Testis (tissue), 3 donors: Measurements from ENCODE around the gene SRCAP. TPM values are rescaled to one million over a fixed set of nuclear protein-coding genes. Genes with fewer than 3 reads are reported as not detected.
A peak's percentile ranks its signal among the peaks of the same experiment; 100 is the strongest.

Experiments used
- DNase-seq: peaks from one replicate; pipeline ENCODE4 v3.0.0-alpha.2; 2019
- H3K27ac ChIP-seq, 2 donors: fragments of 200-600 bp; sonication (generic); one replicate each; pipeline ENCODE4 v1.5.1; 2019
- H3K27me3 ChIP-seq: fragments of 200-600 bp; sonication (generic); one replicate; pipeline ENCODE4 v1.5.1; 2019
- H3K36me3 ChIP-seq: fragments of 200-600 bp; sonication (generic); one replicate; pipeline ENCODE4 v1.5.1; 2017; ENCODE audit warnings: low read depth; ENCODE audit errors: missing control alignments
- H3K4me1 ChIP-seq: fragments of 200-600 bp; sonication (generic); one replicate; pipeline ENCODE4 v1.5.1; 2019
- H3K4me3 ChIP-seq, 2 donors: fragments of 200-600 bp; sonication (generic); one replicate each; pipeline ENCODE4 v1.5.1; 2017 to 2019
- H3K9me3 ChIP-seq: fragments of 200-600 bp; sonication (generic); one replicate; pipeline ENCODE4 v1.5.1; 2017
- CTCF ChIP-seq, 3 experiments: fragments of 450-650 bp in 2 of 3; fragments of 200-600 bp in 1 of 3; sonication (generic) in 1 of 3; IDR thresholded peaks; one replicate each; pipeline ENCODE4 v1.5.1; 2016 to 2019; ENCODE audit warnings: antibody characterized with exemption in 3 of 3, mild to moderate bottlenecking in 2 of 3, moderate library complexity in 1 of 3
- POLR2A ChIP-seq: fragments of 450-650 bp; IDR thresholded peaks from one replicate; pipeline ENCODE4 v1.6.1; 2017; ENCODE audit warnings: antibody characterized with exemption, mild to moderate bottlenecking, moderate library complexity
- WGBS, 2 donors: methylation state at CpG; one replicate each; pipeline ENCODE4 v1.1.5; 2018; 5-methylcytosine and 5-hydroxymethylcytosine counted together
- intact Hi-C: fragments of 100-400 bp; cut with DNase I; formaldehyde crosslinking; loops from one replicate; pipeline ENCODE4 v1.15.1; 2023; ENCODE audit warnings: low total_unique reads
- polyA plus RNA-seq: library from polyadenylated mRNA; stranded (reverse); fragments of 350-450 nt; fragmentation: Illumina TruSeq; extraction: RNeasy Lipid Tissue Mini Kit (QIAGEN cat#74804); gene quantifications from one replicate; pipeline ENCODE4 v1.2.3, GENCODE V29; 2014; ENCODE audit warnings: low read depth, low replicate concordance; ENCODE audit not compliant: insufficient read depth
- total RNA-seq, 2 donors: library from RNA; depleted of rRNA; stranded (reverse); fragments of >200 nt; gene quantifications; one replicate each; pipeline ENCODE4 v1.2.3, GENCODE V29; 2016

SRCAP gene
- total and polyA plus RNA-seq, 3 donors from 2014 or later, result 44.3 to 80.8 (median 74.3) TPM

DNA sequence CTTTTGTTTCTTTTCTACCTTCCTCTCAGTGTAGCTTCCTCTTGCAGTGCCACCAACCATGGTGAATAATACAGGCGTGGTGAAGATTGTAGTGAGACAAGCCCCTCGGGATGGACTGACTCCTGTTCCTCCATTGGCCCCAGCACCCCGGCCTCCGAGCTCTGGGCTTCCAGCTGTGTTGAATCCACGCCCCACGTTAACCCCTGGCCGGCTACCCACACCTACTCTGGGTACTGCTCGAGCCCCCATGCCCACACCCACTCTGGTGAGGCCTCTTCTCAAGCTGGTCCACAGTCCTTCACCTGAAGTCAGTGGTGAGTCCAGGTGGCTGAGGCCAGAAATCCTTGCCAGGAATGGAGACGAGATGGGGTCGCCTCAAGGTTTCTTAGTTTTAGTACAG is 23.9 kb downstream of the SRCAP start:
- Histone ChIP-seq H3K36me3 (no peaks in the 10 kb centered on the region), H3K27me3 (no peaks in the 10 kb centered on the region), H3K9me3 (no peaks in the 10 kb centered on the region), H3K27ac (no peak overlapping the region), H3K4me3 (no peak overlapping the region), H3K4me1 (peaks cover 2% of the 10 kb centered on the region)
- WGBS, 2 donors, result 86 to 89% methylated on average over 9 to 10 of the region's 10 CpGs
- intact Hi-C loops, result no loop called here
- DNase-seq, result no peak
- TF ChIP-seq CTCF (IDR thresholded peaks at IDR 0.05) (no peak), POLR2A (no peak)

- Histone ChIP-seq H3K27ac (no peak overlapping the region), H3K4me3 (no peak overlapping the region), H3K27me3 (no peaks in the 10 kb centered on the region), H3K36me3 (no peaks in the 10 kb centered on the region), H3K4me1 (peaks cover 2% of the 10 kb centered on the region), H3K9me3 (no peaks in the 10 kb centered on the region)
- TF ChIP-seq POLR2A (no peak), CTCF (IDR thresholded peaks at IDR 0.05) (no peak)
- no peak for DNase-seq
- 92 to 94% methylated on average over 12 of the region's 12 CpGs for WGBS, 2 donors
- intact Hi-C loops, result no loop called here
These were observed 24.9 kb downstream of the SRCAP start for GRCh38 chr16:30723725-30724355.

GRCh38 chr16:30724641-30725417 is 25.9 kb downstream of the SRCAP start:
- intact Hi-C loops, result no loop called here
- Histone ChIP-seq H3K27ac (peak overlapping the region in 1 of 2 donors; percentile 46), H3K27me3 (no peaks in the 10 kb centered on the region), H3K4me3 (no peak overlapping the region), H3K9me3 (no peaks in the 10 kb centered on the region), H3K4me1 (peaks cover 2% of the 10 kb centered on the region), H3K36me3 (no peaks in the 10 kb centered on the region)
- WGBS, 2 donors, result 58 to 66% methylated on average over 23 of the region's 23 CpGs
- TF ChIP-seq CTCF (IDR thresholded peaks at IDR 0.05) (no peak), POLR2A (no peak)
- peak; percentile 72 for DNase-seq

GRCh38 chr16:30725418-30725792 is 26.4 kb downstream of the SRCAP start:
- DNase-seq, result no peak
- intact Hi-C loops, result no loop called here
- Histone ChIP-seq H3K36me3 (no peaks in the 10 kb centered on the region), H3K9me3 (no peaks in the 10 kb centered on the region), H3K27ac (peak overlapping the region in 1 of 2 donors; percentile 46), H3K4me1 (peaks cover 2% of the 10 kb centered on the region), H3K4me3 (no peak overlapping the region), H3K27me3 (no peaks in the 10 kb centered on the region)
- WGBS, 2 donors, result 94 to 95% methylated on average over 3 of the region's 3 CpGs
- TF ChIP-seq CTCF (IDR thresholded peaks at IDR 0.05) (no peak), POLR2A (no peak)
